Activated CD8-positive, alpha-beta memory T cell treated with anti-CD3 and anti-CD28 coated beads for 1 hour (primary cell): ENCODE measurements around the gene KLK13.

Experiments used
- DNase-seq, 2 donors: peaks; one replicate each; pipeline ENCODE4 v3.0.0-alpha.2; 2020; ENCODE audit warnings: low read depth in 1 of 2; ENCODE audit errors: extremely low read depth in 1 of 2

Gene KLK13

DNA sequence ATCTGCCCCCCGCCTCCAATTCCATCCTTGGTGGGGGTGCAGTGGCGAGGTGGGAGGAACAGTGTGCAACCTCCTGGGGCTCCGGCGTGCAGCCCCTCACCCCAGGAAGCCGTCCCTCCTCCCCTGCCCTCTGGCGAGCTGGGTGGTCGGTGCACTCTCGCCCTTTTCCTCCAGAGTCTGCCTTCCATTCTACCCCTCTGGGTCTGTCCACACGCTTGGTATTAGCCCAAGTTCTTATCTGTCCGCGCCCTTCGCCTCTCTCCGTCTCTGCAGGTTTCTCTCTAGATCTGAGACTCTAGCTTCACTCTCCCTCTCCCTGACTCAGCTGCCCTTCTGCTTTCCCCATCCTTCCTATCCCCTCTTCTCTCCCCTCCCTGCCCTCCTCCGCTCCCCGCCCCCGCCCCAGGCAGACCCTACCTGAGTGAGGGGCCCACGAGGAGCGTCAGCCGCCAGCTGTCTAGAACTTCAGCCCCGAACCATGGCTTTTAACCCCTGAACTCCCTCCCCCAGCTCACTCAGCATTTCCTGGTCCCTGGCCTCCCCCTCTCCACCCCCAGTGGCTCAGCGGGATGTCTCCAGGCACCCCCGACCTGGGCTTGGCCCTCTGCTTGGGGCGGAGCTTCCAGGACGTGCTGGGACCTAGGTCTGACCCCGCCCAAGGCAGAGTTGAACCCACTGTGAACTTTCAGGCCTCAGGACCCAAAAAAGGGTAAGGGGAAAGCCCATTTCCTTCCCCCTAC, 499 bp upstream of the KLK13 start:
- DNase-seq: no peak

DNA sequence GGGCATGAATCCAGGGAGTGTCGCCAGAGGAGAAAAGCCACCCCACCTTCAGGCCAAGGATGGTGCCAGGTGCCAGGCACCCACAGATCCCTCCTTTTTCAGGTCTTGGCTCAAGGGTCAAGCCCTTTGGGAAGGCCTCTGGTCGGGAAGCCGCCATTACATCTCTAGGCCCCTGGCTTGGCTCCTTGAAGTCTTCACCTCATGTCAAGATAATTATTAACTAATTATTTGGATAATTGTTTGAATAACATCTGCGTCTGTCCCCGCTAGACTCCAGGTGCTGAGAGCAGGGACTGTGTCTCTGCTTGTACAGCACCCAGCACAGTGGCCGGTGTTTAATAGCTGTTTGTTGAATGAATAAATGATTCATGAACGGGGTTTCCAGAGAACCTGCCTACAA, 1.2 kb downstream of the KLK13 start:
- DNase-seq: no peak

DNA sequence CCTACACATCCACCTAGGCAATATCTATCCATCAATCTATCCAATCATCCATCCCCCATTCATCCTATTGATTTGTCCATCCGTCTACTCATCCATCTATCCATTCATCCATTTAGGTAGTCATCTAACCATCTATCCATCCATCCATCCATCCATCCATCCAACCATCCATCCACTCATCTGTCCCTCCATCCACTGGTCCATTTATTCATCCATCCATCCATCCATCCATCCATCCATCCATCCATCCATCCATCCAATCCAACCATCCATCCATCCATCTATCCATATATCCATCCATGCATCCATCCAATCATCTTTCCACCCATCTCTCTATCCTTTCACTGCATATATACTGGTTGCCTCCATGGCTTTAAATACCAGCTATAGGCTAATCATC, 3.9 kb downstream of the KLK13 start:
- no peak for DNase-seq

DNA sequence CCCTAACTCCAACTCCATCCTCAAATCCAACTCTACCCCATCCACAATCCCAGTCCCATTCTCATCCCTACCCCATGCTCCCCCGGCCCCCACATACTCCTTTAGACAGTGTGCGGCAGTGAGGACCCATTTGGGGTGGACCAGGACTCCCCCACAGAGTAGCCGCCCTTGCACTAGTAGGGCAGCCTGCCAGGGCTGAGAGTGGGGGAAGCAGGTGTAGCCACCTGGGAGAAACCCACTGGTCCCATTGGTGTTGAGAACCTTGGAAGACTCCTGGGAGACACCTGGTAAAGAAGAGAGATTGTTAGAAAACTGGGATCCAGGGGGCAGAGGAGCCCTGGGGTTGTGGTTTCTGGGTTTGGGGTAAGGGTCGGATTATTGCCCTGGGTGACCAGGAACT, 4.6 kb downstream of the KLK13 start:
- DNase-seq: no peak

DNA sequence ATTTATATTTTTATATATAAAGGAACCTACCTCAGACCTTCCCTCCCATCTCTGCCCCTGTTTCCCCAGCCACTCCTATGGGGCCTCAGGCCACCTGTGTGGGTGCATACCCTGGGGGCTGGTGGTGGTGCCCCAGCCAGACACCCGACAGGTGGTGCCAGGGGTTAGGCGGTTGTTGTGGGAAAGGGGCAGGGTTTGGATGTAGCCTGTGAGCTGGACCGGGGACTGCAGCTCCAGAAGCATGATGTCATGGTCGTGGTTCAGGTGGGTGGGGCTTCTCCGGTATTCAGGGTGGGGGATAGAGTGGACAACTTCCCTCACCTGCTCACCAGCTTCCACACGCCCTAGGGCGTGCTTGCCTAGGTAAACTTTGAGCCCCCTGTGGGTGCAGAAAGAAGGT, 5.2 kb downstream of the KLK13 start:
- DNase-seq: no peak

DNA sequence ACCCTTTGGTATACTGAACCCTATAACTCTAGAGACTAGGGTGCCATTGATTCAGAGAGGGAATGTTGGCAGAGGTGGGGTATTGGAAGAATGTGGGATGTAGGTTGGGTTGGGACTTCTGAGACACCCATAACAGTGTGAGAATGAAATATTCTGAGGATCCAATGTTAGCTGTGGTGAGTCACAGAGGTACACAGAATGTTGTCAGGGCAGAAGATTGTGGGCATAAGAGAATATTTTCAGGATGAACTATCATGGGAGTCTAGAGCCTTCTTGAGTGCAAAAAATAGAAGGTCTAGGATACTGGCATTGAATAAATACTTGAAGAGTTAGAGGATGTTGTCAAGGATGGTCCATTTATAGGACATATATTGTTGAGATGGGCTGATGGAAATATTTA, 9.0 kb downstream of the KLK13 start:
- DNase-seq: no peak

DNA sequence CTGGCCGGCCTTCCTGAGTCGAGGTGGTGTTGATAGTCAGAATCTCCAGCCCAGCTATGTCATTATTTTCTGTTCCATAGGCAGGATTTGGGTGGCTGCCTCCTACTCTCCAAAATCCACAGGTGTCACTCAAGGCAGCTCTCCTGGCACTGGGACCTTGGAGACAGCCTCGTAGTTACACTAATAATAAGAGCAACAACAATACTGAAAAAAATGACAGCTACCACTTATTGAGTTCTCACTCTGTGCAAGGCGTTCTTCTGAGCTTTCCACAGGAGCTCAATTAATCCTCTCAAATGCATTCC, 17.9 kb downstream of the KLK13 start:
- DNase-seq: no peak

DNA sequence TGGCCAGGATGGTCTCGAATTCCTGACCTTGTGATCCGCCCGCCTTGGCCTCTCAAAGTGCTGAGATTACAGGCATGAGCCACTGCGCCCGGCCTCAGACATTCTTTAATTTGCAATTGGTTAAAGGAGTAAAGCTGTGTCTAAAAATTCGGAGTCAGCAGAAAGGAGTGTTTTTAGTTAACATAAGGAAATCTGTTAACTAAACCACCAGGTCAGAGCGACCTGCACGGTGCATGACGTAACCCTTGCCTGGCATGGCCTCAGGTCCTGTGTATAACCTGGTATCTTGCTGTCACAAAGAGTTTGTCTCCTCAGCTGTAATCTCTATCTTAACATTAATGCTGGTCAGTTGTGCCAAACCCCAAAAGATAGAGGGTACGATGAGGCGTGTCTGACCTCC, 20.6 kb downstream of the KLK13 start:
- DNase-seq: no peak

DNA sequence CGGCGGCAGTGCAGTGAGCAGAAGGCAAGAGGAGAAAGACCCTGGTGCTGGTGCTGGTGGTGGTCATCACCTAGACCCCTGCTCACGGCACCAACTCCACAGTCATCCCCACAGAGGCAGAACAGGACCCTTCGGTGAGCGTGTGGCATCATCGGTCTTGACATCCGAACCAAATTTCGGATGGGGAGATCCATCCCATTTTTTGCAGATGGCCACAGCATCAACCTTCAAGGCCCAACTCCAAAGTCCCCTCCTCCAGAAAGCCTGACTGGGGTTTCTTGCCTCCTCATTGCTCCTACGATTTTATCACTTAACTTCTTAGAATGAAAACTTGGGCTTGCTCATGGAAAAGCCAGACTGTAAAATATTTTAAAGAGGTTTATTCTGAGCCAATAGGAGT, 21.4 kb downstream of the KLK13 start:
- DNase-seq: no peak

DNA sequence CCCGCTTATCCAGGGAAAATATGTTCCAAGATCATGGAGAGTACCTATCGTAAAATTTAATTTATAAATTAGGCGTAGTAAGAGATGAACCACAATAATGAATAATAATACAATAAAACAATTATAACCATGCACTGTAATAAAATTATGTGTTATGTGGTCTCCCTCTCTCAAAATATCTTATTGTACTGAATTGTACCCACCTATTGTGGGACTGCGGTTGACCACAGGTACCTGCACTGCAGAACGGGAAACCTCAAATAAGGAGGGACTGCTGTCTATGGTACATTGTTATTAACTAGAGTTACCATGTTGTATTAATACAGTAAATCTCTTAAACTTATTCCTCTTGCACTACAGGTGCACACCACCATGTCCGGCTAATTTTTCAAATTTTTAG, 24.7 kb downstream of the KLK13 start:
- DNase-seq: no peak

DNA sequence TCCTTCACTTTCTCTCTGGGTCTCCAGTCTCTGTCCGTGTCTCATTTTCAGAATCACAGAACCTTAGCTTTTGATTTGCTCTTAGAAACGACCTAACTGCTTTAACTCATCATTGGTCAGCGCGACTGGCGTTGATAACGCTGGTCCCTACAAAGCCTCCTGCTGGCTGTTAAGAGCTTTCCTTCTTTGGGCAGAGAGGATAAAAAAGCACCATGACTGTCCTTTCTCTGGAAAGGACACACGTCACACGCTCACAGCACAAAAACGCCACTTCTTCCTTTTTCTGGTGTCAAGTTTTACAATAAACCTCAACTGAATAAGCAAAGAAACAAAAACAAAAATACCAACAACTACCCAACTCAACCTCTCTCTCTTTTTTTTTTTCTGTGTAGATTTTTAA, 28.4 kb downstream of the KLK13 start:
- DNase-seq: no peak

DNA sequence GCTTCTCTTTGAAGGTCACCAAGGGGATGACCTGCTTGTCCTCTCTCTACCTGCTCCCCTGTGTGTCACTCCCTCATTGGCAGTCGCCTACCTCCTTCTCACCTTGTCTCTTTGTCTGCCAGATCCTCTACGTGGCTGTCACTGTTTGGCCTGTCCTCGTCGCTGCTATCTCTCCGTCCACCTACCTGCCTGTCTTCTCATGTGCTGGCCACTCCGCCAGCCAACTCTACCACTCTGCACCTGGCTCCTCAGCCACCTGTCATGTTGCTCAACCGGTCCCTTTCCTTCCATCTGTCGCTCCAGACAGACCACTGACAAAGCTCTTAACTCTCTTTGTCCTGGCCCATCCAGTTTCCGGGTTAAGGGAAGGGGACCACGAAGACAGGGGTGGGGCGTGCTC, 30.2 kb downstream of the KLK13 start, which contains the start of gene KLK12:
Gene KLK12, minus strand, starts transcription at position 299 of the 400 bp plus-strand sequence. CDS start 381 bp downstream, outside the sequence.
- DNase-seq: no peak

DNA sequence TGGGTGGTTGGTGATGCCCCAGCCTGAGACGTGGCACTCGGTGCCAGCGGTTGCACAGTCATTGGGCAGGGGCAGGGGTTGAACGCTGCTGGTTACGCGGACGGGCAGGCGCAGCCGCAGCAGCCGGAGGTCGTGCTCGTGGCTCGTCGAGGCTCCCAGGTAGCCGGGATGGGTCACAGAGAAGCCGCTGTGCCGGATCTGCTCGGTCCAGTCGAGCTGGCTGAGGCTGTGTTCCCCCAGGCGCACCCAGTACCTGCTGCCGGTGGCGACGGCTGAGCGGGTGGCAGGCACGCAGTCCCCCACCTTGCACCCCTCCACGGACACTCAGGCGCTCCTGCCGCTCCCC, 33.0 kb downstream of the KLK13 start:
- no peak for DNase-seq

DNA sequence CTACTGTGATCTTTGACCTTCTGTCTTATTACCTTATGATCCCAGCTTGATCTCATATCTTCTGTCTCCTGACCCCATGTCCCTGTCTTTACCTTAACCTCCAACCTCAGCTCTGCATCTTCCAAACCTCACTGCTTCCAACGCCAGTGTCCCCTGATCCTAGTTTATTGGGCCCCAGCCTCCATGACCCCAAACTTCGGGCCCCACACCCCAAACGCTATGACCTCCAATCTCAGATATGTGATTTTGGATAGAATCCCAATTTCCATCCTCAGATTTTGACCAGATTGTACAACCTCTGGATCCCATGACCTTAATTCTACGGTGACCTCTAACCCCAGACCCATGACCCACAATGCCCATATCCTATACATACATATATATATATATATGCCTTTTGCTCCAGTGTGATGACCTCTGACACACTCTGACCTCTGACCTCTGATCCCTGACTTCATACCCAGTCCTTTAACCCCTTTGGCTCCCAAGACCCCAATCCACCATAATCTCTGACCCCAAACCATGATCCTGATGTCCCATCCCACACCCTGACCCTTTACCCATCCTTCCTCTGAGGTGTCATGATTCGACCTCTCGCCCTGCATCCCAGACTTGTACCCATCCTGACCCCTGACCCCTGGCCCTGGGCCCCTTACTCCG, 33.5 kb downstream of the KLK13 start:
- no peak for DNase-seq

DNA sequence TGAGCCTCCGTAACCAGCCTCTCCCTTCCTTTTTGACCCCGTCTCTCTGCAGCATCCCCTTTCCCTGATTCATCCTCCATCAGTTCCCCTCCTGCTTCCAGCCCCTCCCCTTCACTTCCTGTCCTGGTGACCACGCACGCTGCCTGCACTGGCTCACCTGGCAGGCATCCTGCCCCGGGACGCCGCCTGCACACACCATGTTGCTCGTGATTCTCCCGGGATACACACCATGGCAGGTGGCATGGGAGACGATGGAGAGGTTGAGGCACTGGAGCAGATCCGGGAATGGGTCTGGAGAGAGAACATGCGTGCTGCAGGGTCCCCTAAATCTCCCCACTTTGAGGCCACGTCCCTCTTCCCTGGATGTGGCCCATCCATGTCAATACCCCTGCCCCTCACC, 34.3 kb downstream of the KLK13 start:
- DNase-seq: no peak

DNA sequence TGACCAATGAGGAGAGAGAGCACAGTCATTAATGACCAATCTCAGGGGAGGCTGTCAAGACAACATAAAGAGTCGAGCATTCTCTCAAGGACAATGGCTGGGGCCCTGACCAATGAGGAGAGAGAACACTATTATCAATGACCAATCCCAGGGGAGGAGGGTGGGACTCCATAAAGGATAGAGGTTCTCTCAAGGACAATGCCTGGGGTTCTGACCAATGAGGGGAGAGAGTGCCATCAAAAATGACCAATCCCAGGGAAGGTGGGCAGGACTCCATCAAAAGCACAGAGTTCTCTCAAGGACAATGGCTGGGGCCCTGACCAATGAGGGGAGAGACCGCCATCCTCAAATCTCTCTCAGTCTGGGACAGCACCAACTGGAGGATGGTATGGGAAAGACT, 35.2 kb downstream of the KLK13 start:
- no peak for DNase-seq

DNA sequence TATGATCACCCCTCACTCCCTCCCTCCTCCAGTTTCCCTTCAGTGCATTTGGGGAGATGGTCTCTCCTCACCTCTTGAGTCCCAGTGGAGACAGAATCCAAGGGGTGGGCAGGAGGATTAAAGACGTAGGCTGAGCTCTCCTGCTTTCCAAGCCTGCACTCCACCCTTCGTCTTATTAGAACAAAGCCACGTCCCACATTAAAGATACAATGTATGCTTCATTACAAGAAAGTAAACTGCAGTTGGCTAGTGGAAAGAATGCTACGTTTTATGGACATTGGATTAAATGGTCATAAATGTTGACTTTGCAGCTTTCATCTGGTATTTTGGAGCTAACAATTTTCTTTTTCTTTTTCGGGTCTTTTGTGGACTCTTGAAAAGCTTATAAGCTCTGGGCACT, 37.0 kb downstream of the KLK13 start:
- DNase-seq: no peak

DNA sequence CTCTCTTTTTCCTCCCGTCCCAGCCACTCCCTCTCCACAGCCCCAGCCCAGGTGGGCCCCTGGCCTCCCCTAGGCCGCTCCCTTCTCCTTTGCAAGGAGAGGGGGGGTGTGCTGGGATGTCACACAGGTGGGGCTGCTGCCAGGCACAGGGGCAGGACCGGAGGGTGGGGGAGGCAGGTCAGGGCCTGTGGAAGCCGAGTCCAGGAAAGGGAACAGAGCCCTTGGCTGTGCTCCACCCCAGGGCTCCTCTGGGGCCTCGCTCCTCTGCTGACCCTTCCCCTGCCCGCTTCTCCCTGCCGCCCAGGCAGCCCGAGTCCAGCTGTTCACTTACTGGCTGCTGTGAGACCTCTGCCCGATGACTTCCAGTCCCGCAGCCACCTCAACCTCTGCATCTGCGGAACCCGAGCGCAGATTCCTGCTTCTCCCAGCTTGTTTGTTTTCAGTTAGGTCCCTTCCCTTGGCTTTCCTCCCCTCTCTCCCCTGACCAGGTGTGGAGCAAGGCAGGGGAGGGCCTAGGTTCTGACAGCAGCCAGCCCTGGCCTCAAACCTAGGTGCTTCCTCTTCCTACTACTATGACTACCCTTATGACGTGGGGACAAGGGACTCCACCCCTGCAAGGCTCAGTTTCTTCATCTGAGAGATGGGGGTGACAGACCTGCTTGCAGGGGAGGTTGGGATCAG, 37.6 kb downstream of the KLK13 start:
- DNase-seq: no peak

DNA sequence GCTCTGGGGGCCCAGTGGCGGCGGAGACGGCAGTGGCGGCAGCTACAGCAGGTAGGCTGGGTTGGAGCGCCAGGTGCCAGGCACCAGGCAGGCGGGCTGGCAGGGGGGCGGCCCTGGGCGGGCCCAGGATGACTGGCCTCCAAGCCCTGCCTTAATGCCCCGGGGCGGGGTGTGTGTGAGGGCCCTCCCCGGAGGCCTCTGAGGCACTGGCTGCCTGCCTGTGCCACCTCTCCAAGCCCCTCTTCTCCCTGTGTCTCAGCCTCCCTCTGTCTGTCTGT, 38.4 kb downstream of the KLK13 start, which contains the start of gene KLK11:
Gene KLK11, minus strand, starts transcription at position 63 of the 278 bp plus-strand sequence. CDS start 985 bp downstream, outside the sequence.
- DNase-seq: no peak

DNA sequence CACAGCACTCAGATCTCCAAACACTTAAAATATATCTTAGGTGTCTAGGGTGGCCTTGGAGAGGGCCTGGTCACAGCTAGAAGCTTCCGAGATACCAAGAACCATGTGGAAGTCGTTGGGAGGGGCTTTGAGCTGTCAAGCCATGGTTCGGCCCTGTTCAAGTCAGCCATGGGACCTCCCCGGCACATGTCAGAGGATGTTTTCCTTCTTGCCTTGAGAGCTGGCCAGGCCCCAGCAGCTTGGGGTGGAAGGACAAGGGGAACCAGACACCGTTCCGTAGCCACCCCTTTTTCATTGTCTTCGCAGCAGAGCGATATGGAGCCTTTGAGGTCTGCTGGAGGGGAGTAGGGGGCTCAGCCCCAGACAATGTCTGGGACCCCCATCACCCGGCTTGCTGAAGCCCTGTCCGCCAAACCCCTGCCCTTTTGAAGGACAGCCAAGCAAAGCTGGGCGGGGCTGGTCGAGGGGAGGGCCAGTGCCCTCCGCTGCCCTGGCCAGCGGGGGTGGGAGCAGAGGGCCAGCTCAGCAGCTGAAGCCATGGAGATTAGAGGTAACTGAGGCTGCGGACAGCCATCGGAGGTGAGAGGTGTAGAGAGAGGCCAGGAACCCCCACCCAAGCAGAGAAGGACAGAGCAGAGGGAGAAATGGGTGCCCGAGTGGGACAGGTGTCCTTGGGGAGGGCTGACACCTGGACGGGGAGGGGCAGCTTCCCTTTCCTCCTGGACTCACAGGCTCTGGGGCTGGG, 38.9 kb downstream of the KLK13 start:
- no peak for DNase-seq

DNA sequence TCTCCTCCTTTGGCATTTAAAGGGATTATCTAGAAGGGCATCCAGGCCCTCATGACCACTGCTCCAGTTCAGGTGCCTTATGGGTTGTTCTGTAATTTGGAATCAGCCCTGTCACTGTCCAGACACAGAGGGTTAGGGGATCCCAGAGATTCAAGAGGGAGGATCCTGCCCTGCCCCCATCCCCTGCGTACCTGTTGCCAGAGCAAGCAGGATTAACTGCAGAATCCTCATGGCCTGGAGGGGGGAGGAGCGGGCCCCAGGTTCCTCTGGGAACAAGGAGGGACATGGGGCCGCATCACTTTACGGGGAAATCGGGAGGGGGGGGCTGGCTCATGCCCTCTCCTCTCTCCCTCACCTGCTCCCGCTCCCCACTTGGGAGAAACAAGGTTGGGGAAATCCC, 39.5 kb downstream of the KLK13 start:
- DNase-seq: no peak

DNA sequence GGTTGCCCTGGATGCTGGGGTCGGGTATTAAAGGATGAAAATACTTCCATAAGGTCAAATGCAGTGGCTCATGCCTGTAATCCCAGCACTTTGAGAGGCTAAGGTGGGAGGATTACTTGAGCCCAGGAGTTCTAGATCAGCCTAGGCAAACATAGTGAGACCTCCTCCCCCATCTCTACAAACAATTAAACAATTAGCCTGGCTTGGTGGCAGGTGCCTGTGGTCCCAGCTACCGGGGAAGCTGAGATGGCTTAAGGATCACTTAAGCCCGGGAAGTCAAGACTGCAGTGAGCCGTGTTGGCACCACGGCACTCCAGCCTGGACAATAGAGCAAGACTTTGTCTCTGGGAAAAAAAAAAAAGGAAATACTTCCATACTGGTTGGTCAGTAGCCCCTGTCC, 40.0 kb downstream of the KLK13 start:
- no peak for DNase-seq
